Amniotic stem cell (primary cell): Measurements from ENCODE around the gene MAIP1.

Source experiments
- DNase-seq: peaks from one replicate; lab custom pipeline; 2025; lab: John Stamatoyannopoulos, UW

MAIP1 gene

GRCh38 chr2:199950396-199950795 is 5.0 kb upstream of the MAIP1 start:
- no peak for DNase-seq

GRCh38 chr2:199951023-199951422 is 4.4 kb upstream of the MAIP1 start:
- no peak for DNase-seq

DNA sequence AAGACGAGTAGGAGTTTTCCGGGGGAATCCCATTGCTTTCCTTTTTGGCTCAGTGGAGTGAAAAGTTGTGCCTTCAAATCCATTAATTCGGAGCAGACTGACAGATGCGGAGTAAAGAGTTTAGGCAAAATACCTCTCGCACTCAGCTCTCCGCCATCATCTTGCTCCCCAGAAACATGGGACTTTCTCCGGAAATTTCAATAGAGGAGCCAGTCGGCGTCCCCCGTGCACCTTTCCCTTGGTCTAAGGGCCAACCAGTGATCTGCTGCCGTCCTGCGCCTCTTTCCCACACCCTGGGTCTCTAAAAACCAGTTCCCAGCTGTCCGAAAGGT is 409 bp upstream of the MAIP1 start:
- DNase-seq = no peak

DNA sequence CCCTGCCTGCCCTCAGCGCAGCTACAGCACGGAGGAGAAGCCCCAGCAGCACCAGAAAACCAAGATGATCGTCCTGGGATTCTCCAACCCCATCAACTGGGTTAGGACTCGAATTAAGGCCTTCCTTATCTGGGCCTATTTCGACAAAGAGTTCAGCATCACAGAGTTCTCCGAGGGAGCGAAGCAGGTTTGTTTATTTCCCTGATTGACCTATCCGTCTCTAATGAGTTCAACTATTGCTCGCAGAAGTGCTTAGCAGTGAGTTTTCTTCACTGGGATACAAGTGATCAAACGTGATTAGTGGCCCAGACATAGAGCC is 639 bp downstream of the MAIP1 start:
- DNase-seq = no peak

DNA sequence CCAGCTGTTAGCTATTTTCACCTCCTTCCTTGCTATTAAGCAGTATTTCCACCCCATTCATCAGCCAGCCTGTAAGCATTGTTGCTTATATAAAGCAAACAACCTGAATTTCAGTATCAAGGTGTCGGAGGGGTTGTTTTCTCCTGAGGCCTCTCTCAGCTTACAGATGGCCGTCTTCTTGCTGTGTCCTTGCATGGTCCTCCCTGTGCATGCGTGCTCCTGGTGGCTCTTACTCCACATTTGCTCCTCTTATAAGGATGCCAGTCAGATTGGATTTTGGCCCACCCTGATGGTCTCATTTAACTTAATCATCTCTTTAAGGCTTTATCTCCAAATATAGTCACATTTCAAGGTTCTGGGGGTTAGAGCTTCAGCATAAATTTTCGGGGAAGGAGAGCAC is 2.6 kb downstream of the MAIP1 start:
- DNase-seq = no peak

DNA sequence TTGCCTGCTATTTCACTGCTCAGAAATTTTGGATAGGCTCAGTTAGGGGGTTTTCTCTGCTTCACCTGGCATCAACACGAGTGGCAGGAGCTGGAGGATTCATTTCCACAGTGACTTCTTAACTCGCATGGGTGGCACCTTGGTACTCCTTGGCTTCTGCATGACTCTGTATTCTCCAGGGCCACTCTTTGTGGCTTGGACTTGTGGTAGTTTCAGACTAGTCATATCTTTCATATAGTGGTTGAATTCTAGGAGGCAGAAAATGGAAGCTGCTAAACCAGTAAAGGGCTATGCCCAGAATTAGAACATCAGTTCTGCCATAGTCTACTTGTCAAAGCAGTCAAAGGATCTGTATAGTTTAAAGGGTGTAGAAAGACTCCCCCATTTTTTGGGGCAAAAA is 6.8 kb downstream of the MAIP1 start:
- no peak for DNase-seq

GRCh38 chr2:199966405-199966804 is 11.0 kb downstream of the MAIP1 start:
- no peak for DNase-seq

- no peak for DNase-seq
These were observed 11.6 kb downstream of the MAIP1 start for GRCh38 chr2:199966976-199967375.

DNA sequence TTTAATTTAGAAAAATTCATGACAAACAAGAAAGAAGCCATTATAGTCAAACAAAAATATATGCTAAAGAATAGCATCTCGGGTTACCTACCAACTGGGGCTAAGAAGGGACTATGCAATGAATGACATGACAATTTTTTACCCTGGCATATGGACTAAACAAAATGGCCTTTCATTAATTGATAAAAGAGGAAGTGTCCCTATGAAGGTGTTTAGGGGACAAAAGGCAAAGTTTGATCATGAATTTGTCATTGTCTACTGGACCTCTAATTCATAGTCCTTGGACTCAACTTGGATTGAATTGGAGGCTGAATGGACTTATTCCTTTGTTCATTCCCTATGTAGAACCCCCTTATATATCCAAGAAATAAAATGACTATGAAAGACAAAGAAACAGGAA is 12.7 kb downstream of the MAIP1 start:
- no peak for DNase-seq

- no peak for DNase-seq
These were observed 16.8 kb downstream of the MAIP1 start for GRCh38 chr2:199972088-199972626.

GRCh38 chr2:199973703-199974102 is 18.3 kb downstream of the MAIP1 start:
- DNase-seq = no peak

DNA sequence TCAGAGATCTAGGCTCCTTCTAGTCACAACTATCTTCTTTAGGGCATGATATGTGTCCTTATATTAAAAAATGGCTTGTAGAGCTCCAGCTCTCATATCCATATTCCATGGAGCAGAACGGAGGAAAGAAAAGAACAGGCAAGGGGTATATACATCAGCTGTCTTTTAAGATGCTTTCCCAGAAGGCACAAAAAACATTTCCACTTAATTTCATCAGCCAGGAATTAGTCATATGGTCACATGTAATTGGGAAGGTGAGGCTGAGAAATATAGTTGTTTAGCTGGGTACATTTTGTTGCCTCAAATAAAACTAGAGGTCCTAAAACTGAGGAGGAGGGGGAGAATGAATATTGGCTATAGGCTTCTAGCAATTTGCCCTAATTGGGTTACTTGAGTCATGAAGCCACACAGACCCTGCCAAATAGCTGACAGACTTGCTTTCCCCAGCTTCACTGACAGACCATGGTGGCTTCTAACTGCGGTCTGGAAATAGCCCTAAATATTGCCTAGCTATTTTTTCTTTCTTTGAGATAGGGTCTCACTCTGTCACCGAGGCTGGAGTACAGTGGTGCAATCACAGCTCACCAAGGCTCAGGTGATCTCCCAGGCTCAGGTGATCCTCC is 20.0 kb downstream of the MAIP1 start:
- DNase-seq = no peak

DNA sequence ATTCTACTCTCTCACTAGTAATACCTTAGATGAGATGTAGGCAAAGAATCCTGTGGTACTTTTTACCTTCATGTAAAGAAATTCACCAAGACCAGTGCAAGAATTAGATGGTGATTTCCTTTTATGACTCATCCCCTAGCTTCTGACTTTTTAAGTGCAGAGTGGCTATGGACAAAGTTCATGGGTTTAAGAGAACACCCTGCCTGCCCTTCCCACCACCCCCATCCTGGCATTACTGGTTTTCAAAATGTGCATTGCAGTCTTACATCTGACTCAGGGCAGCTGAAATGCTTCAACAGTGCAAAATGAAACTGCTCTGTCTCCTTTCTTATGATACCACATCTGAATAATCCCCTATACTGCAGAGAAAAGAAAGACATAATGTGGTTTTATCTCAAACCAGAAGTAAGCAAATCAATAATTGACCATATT is 22.6 kb downstream of the MAIP1 start:
- DNase-seq = peak; percentile 23

DNA sequence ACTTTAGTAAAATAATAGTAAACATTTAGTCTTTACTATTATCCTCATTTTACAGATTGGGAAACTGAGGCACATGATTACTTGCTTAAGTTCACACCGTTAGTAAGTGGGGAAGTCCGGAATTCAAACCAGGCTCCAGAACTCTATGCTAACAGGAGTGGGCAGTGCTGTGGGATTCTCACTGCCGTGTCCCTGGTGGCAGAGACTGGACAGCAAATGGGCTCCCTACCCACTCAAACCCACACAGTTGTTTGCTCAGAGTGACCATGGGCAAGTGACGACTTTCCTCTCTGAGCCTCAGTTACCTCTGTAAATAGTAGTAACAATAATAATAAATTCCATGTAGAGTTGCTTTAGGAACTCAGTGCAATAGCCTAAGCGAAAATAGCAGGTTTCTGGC is 24.0 kb downstream of the MAIP1 start:
- DNase-seq = no peak

GRCh38 chr2:199979832-199980628 is 24.6 kb downstream of the MAIP1 start:
- peak; percentile 72 for DNase-seq

- DNase-seq = no peak
These were observed 26.9 kb downstream of the MAIP1 start for GRCh38 chr2:199982126-199982843.

GRCh38 chr2:199983534-199983933 is 28.2 kb downstream of the MAIP1 start:
- DNase-seq = no peak

DNA sequence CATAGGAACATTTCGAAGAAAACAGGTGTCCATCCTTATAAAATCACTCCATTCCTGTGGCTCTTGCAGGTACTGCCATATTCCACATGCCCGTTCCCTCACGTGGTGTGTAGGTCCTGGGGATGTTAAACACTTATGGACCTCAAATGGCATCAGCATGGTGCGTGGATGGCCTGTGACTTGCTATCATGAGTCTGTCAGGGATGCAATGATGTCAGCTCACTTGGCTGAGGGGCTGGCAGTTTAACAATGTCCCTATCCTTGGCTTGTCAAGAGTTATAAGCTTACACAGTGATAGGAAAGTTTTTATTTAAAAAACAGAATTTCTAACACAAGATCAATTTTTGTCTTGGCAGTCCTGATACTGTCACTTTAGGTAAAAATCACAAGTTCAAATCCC is 28.8 kb downstream of the MAIP1 start:
- no peak for DNase-seq

DNA sequence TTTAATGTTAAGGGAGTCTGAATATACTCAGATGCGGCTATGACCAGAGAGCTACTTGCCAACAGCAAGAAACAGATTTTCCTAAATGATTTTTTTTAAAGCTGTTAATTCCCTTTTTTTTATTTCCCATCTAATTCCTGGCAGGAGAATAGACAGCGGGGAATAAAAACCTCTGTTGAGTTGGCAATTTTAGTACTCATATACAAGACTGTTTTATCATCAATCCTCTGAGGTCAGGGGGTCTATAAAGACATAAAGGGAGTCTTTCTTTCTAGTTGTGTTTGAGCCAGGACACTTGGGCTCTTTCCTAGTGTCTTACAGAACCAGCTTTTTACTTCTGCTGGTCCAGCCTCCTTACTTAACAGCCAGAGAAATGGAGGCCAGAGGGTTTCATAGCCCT is 29.4 kb downstream of the MAIP1 start:
- no peak for DNase-seq

GRCh38 chr2:199985625-199986207 is 30.3 kb downstream of the MAIP1 start:
- peak; percentile 16 for DNase-seq

GRCh38 chr2:199987586-199987985 is 32.2 kb downstream of the MAIP1 start:
- no peak for DNase-seq

DNA sequence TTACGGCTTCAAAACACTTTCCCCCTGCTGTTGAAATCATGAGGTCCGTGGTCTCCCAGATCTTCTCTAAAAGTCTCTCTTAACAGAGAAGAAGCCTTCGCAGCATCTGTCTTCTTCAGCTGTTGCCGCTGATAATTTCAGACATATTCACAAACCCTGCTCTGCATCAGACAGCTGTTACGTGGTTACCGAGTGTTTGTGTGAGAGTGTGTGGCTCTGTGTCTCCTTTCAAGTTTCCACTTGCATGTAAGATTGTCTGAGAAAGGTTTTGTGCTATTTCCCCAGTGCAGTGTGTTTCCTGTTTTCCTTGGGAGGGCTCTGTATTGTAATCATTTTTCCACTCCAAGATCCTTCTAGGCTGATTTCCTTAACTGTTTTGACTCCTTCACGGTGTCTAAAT is 32.8 kb downstream of the MAIP1 start:
- DNase-seq = no peak

GRCh38 chr2:199989822-199990221 is 34.4 kb downstream of the MAIP1 start:
- DNase-seq = no peak
